Glutamatergic neuron (in vitro differentiated cells): Measurements from ENCODE around the gene SUGCT. TPM values are rescaled to one million over a fixed set of nuclear protein-coding genes. Genes with fewer than 3 reads are reported as not detected.
"Not testable (repeated sequence)": the region's sequence is repeated elsewhere in the genome, so short reads cannot be mapped to it uniquely, and the experiment has no call there.

Experiments
- DNase-seq: peaks from one replicate; pipeline ENCODE4 v3.0.0; 2022
- H3K27ac Mint-ChIP-seq: one replicate; pipeline ENCODE4 v1.8.0; 2020; ENCODE audit warnings: mild to moderate bottlenecking, mixed read lengths, inconsistent platforms; ENCODE audit not compliant: unreplicated experiment
- H3K27me3 Mint-ChIP-seq: one replicate; pipeline ENCODE4 v1.8.0; 2020; ENCODE audit warnings: mild to moderate bottlenecking, moderate library complexity, mixed read lengths, inconsistent platforms; ENCODE audit not compliant: unreplicated experiment
- H3K36me3 Mint-ChIP-seq: one replicate; pipeline ENCODE4 v1.8.0; 2020; ENCODE audit warnings: mild to moderate bottlenecking, mixed read lengths, inconsistent platforms; ENCODE audit not compliant: unreplicated experiment
- H3K4me1 Mint-ChIP-seq: one replicate; pipeline ENCODE4 v1.8.0; 2020; ENCODE audit warnings: mild to moderate bottlenecking, low read depth, mixed read lengths, inconsistent platforms; ENCODE audit not compliant: unreplicated experiment
- H3K4me3 Mint-ChIP-seq: one replicate; pipeline ENCODE4 v1.8.0; 2020; ENCODE audit warnings: mild to moderate bottlenecking, mixed read lengths, inconsistent platforms; ENCODE audit not compliant: unreplicated experiment
- H3K9me3 Mint-ChIP-seq: one replicate; pipeline ENCODE4 v1.8.0; 2020; ENCODE audit warnings: mild to moderate bottlenecking, moderate library complexity, mixed read lengths, inconsistent platforms; ENCODE audit not compliant: unreplicated experiment
- total RNA-seq: library from RNA; stranded (reverse); fragmentation: NEBNext Ultra II Directional; extraction: Animal tissue kit (Norgen Biotek cat#: 25700); gene quantifications from one replicate; pipeline ENCODE4 v1.2.1, GENCODE V29; 2021; ENCODE audit not compliant: unreplicated experiment
- TF ChIP-seq, protein P1 (sequence below): fragments of 200-600 bp; sonication (generic); IDR thresholded peaks from one replicate; pipeline ENCODE4 v1.5.0; 2021; ENCODE audit not compliant: partially characterized antibody, unreplicated experiment

Gene SUGCT
- total RNA-seq, 1 donor from 2014 or later: 1.2 TPM

DNA sequence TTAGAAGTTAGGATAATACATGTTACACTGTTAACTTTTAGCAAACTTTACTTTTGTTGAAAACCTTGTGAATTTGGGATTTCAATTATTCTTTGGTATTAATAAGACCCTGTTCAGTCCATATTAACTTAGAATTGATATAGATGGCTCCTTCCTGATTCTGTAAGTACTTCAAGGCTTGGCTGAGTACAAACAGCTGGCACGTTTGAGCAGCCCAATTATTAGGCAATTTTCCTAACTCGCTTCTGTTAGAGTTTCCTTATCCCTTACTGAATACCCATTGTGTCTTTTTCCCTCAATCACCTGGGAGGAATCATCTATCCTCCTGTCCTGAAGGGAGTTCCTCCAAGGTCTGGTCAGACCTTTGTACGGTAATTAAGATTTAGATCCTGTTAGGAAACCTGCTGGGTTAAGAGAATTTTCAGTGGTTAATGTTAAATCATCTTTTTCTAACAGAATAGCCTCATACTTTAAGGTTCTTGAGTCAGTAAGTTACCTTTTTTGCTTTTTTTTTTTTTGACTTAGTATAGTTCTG lies 10.9 kb downstream of the SUGCT start:
- not testable (repeated sequence) for H3K9me3 Mint-ChIP-seq

DNA sequence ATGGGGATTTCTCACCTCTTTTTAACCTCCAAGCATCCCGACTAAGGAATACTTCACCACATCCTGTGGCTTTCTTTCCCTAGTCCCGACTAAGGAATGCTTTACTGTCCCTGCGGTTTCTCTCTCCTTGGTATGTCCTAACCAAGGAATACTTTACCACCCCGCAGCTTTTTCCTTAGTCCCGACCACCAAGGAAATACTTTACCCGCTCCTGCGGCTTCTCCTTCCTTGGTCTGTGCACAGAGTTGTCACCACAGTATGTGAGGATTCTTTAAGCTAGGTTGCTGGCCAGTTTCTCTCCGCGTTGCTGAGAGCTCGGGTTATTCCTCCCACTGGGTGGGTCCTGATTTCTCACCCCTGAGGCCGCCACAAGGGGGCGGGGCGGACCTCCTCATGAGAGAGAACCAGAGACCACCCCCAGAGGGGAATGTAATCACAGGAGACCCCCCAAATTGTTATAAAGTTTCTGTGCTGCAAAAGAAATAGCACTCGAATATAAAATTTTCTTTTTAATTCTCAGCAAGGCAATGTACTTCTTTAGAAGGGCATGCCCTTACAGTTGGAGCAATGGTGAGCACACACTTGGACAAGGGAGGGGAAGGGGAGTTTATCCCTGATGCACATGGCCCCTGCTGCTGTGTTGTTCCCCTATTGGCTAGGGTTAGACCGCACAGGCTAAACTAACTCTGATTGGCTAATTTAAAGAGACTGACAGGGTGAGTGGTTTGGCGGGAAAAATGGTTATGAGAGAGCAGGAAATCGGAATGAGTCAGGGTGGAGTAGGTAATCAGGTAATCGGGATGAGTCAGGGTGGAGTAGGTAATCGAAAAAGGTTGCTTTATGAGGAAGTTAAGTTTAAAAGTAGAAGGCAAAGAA lies 12.8 kb downstream of the SUGCT start:
- Mint-ChIP-seq H3K4me1 (no peaks in the 10 kb centered on the region), H3K9me3 (no peaks in the 10 kb centered on the region), H3K27ac (no peak overlapping the region), H3K36me3 (peaks cover 11% of the 10 kb centered on the region), H3K4me3 (no peak overlapping the region), H3K27me3 (peaks cover 2% of the 10 kb centered on the region)
- no peak for DNase-seq
- TF ChIP-seq, protein P1, sequence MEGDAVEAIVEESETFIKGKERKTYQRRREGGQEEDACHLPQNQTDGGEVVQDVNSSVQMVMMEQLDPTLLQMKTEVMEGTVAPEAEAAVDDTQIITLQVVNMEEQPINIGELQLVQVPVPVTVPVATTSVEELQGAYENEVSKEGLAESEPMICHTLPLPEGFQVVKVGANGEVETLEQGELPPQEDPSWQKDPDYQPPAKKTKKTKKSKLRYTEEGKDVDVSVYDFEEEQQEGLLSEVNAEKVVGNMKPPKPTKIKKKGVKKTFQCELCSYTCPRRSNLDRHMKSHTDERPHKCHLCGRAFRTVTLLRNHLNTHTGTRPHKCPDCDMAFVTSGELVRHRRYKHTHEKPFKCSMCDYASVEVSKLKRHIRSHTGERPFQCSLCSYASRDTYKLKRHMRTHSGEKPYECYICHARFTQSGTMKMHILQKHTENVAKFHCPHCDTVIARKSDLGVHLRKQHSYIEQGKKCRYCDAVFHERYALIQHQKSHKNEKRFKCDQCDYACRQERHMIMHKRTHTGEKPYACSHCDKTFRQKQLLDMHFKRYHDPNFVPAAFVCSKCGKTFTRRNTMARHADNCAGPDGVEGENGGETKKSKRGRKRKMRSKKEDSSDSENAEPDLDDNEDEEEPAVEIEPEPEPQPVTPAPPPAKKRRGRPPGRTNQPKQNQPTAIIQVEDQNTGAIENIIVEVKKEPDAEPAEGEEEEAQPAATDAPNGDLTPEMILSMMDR: no peak

More for the DNA sequence above, 10.9 kb downstream of the SUGCT start:
- not testable (repeated sequence) for H3K4me1 Mint-ChIP-seq, DNase-seq, H3K27ac Mint-ChIP-seq, H3K4me3 Mint-ChIP-seq, H3K27me3 Mint-ChIP-seq
- peaks cover 11% of the 10 kb centered on the region for H3K36me3 Mint-ChIP-seq

DNA sequence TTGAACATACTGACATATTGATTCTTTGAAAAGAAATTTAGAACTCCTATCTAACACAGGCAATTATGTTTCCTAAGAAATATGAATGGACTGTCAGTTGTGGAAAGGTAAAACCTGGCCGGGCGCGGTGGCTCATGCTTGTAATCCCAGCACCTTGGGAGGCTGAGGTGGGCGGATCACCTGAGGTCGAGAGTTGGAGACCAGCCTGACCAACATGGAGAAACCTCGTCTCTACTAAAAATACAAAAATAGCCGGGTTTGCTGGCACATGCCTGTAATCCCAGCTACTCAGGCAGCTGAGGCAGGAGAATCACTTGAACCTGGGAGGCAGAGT lies 13.4 kb downstream of the SUGCT start:
- H3K4me3 Mint-ChIP-seq, H3K27ac Mint-ChIP-seq, DNase-seq, H3K27me3 Mint-ChIP-seq, H3K4me1 Mint-ChIP-seq, H3K9me3 Mint-ChIP-seq: not testable (repeated sequence)
- peaks cover 11% of the 10 kb centered on the region for H3K36me3 Mint-ChIP-seq

DNA sequence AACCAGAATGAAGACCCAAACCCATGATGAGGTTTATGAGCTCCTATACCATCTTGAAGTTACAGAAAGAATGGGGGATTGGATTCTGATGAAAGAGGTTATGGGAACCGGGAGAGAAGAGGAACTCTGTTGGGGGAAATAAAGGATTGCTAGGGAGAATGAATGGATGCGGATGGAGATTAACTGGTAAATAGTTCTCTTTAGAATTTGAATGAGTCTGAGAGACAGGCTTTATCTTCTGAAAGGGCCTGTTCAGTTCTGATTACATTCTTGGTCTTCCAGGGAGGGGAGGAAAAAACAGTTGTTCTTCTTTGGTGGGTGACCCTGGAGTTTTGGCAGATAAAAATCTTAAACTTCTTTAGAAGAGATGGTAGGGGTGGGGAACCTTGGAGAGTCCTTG lies 13.9 kb downstream of the SUGCT start:
- TF ChIP-seq, protein P1: no peak
- H3K27ac Mint-ChIP-seq: no peak overlapping the region
- no peak overlapping the region for H3K4me3 Mint-ChIP-seq
- no peak for DNase-seq
- H3K36me3 Mint-ChIP-seq: peaks cover 11% of the 10 kb centered on the region
- H3K9me3 Mint-ChIP-seq: no peaks in the 10 kb centered on the region
- H3K27me3 Mint-ChIP-seq: peaks cover 2% of the 10 kb centered on the region
- no peaks in the 10 kb centered on the region for H3K4me1 Mint-ChIP-seq

DNA sequence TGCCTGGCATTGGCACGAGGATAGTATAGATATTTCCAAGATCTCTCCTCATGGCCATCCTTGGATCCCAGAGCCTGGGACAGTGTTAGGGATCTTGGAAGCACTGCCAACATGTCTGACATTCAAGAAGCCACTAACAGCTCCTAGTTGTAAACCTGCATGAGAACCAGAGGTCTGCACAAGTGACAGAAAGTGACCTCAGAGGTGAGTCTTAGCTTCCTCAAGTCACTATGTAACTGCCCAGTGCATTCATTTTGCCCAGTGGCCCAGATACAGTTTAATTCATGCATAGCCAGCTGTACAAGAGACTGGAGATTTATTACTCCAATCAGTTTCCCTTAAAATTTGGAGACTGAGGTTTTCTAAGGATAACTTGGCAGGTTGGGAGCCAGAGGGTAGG lies 16.7 kb downstream of the SUGCT start:
- TF ChIP-seq, protein P1: no peak
- no peaks in the 10 kb centered on the region for H3K9me3 Mint-ChIP-seq
- H3K27me3 Mint-ChIP-seq: peaks cover 2% of the 10 kb centered on the region
- H3K4me3 Mint-ChIP-seq: no peak overlapping the region
- peaks cover 11% of the 10 kb centered on the region for H3K36me3 Mint-ChIP-seq
- no peak overlapping the region for H3K27ac Mint-ChIP-seq
- H3K4me1 Mint-ChIP-seq: no peaks in the 10 kb centered on the region
- no peak for DNase-seq

DNA sequence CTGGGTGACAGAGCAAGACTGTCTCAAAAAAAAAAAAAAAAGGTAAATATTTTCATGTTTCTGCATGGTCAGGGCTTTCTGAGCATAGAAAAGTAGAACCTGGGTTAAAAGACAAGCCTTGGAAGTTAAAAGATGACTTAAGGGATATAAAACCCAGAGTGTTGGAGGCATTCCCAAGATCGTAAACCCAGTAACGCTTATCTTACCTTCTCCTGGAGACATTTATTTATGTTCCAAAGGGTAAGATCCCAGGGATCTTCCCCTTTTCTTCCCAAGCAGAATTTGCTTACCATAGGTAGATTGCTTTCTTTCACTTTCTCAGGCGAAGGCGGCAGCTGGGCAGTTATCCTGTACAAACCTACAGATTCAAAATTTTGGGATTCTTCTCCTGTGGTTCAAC lies 22.2 kb downstream of the SUGCT start:
- no peaks in the 10 kb centered on the region for H3K36me3 Mint-ChIP-seq
- H3K4me1 Mint-ChIP-seq: no peaks in the 10 kb centered on the region
- no peaks in the 10 kb centered on the region for H3K27me3 Mint-ChIP-seq
- no peak overlapping the region for H3K4me3 Mint-ChIP-seq
- TF ChIP-seq, protein P1: no peak
- H3K9me3 Mint-ChIP-seq: no peaks in the 10 kb centered on the region
- no peak overlapping the region for H3K27ac Mint-ChIP-seq
- no peak for DNase-seq
